ENCODE data around the gene CCDC88B. TPM values are rescaled to one million over a fixed set of nuclear protein-coding genes. Genes with fewer than 3 reads are reported as not detected.

Gene CCDC88B
- total and polyA plus RNA-seq, 2 experiments from 2014 or later = 6.8 to 12.1 TPM

DNA sequence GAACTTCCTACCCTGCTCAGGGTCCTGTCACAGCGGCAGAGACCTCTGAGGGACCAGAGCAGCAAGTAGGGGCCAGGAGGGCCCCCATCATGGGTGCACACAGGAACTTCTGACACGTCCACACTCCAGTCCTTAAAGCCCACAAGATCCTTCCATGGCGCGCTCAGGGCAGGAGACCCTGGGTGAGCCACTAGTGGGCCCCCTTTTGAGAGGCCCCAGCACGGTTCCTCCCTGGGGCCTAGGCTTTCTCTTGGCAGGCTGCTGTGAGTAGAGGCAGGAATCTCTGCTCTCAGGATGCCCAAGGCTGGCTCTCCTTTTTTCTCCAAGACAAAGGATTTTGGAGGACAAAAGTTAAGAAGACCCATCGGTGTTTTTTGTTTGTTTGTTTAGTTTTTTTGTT lies 41.3 kb downstream of the CCDC88B start:
- no peaks in the 10 kb centered on the region for H3K79me2 ChIP-seq (replicated peaks; ENCODE audit: insufficient read depth)
- TF ChIP-seq REST (IDR thresholded peaks at IDR 0.05; ENCODE audit: unreplicated experiment) (no peak), STAT1 (IDR thresholded peaks at IDR 0.05; ENCODE audit: unreplicated experiment) (no peak), NANOG (IDR thresholded peaks at IDR 0.05; ENCODE audit: borderline replicate concordance) (no peak), JUNB (IDR thresholded peaks at IDR 0.05; ENCODE audit: unreplicated experiment) (no peak), EZH2phosphoT487 (IDR thresholded peaks at IDR 0.05; ENCODE audit: unreplicated experiment) (no peak), ZNF331 (CRISPR knock-in tag; IDR thresholded peaks at IDR 0.05; ENCODE audit: low read depth) (no peak), CREB1 (CRISPR knock-in tag; IDR thresholded peaks at IDR 0.05; ENCODE audit: low read depth) (no peak), EZH2 (IDR thresholded peaks at IDR 0.05; ENCODE audit: low read depth, unreplicated experiment) (no peak), POLR2AphosphoS5 (IDR thresholded peaks at IDR 0.05; ENCODE audit: low read depth) (no peak), CTCF (conservative IDR thresholded peaks at IDR 0.05; ENCODE audit: low read depth in 2 of 2) (no peak; a peak in 1 of 4 replicates), ZNF114 (CRISPR knock-in tag; IDR thresholded peaks at IDR 0.05) (no peak), ETS1 (IDR thresholded peaks at IDR 0.05) (no peak)
- TF ChIP-seq, protein P1, sequence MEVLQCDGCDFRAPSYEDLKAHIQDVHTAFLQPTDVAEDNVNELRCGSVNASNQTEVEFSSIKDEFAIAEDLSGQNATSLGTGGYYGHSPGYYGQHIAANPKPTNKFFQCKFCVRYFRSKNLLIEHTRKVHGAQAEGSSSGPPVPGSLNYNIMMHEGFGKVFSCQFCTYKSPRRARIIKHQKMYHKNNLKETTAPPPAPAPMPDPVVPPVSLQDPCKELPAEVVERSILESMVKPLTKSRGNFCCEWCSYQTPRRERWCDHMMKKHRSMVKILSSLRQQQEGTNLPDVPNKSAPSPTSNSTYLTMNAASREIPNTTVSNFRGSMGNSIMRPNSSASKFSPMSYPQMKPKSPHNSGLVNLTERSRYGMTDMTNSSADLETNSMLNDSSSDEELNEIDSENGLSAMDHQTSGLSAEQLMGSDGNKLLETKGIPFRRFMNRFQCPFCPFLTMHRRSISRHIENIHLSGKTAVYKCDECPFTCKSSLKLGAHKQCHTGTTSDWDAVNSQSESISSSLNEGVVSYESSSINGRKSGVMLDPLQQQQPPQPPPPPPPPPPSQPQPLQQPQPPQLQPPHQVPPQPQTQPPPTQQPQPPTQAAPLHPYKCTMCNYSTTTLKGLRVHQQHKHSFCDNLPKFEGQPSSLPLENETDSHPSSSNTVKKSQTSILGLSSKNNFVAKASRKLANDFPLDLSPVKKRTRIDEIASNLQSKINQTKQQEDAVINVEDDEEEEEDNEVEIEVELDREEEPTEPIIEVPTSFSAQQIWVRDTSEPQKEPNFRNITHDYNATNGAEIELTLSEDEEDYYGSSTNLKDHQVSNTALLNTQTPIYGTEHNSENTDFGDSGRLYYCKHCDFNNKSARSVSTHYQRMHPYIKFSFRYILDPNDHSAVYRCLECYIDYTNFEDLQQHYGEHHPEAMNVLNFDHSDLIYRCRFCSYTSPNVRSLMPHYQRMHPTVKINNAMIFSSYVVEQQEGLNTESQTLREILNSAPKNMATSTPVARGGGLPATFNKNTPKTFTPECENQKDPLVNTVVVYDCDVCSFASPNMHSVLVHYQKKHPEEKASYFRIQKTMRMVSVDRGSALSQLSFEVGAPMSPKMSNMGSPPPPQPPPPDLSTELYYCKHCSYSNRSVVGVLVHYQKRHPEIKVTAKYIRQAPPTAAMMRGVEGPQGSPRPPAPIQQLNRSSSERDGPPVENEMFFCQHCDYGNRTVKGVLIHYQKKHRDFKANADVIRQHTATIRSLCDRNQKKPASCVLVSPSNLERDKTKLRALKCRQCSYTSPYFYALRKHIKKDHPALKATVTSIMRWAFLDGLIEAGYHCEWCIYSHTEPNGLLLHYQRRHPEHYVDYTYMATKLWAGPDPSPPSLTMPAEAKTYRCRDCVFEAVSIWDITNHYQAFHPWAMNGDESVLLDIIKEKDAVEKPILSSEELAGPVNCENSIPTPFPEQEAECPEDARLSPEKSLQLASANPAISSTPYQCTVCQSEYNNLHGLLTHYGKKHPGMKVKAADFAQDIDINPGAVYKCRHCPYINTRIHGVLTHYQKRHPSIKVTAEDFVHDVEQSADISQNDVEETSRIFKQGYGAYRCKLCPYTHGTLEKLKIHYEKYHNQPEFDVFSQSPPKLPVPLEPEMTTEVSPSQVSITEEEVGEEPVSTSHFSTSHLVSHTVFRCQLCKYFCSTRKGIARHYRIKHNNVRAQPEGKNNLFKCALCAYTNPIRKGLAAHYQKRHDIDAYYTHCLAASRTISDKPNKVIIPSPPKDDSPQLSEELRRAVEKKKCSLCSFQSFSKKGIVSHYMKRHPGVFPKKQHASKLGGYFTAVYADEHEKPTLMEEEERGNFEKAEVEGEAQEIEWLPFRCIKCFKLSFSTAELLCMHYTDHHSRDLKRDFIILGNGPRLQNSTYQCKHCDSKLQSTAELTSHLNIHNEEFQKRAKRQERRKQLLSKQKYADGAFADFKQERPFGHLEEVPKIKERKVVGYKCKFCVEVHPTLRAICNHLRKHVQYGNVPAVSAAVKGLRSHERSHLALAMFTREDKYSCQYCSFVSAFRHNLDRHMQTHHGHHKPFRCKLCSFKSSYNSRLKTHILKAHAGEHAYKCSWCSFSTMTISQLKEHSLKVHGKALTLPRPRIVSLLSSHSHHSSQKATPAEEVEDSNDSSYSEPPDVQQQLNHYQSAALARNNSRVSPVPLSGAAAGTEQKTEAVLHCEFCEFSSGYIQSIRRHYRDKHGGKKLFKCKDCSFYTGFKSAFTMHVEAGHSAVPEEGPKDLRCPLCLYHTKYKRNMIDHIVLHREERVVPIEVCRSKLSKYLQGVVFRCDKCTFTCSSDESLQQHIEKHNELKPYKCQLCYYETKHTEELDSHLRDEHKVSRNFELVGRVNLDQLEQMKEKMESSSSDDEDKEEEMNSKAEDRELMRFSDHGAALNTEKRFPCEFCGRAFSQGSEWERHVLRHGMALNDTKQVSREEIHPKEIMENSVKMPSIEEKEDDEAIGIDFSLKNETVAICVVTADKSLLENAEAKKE (CRISPR knock-in tag; IDR thresholded peaks at IDR 0.05) = no peak
- H3K27me3 ChIP-seq (ENCODE audit: insufficient read depth) = no peaks in the 10 kb centered on the region
- peak; percentile 53 for ATAC-seq
- no peaks in the 10 kb centered on the region for H4K20me1 ChIP-seq (replicated peaks; ENCODE audit: insufficient read depth)
- DNase-seq (ENCODE audit: low spot score) = no peak
- Mint-ChIP-seq H3K36me3 (ENCODE audit: low read depth) (no peaks in the 10 kb centered on the region), H3K27me3 (ENCODE audit: insufficient read depth, low read depth, poor library complexity) (peaks cover 3% of the 10 kb centered on the region), H3K27ac (no peak overlapping the region), H3K4me3 (no peak overlapping the region), H3K4me1 (peaks cover 3% of the 10 kb centered on the region), H3K9me3 (no peaks in the 10 kb centered on the region)
- peaks cover 12% of the 10 kb centered on the region; the same call in 1 of the 2 replicates for H3F3A ChIP-seq (replicated peaks; ENCODE audit: low read depth)
- H2AFZ ChIP-seq = no peak overlapping the region
- H3K4me3 ChIP-seq = no peak overlapping the region
- no peaks in the 10 kb centered on the region for H3K4me1 ChIP-seq (ENCODE audit: insufficient read depth)
- H3K27ac ChIP-seq (ENCODE audit: low read depth) = no peak overlapping the region
- no peaks in the 10 kb centered on the region for H3K36me3 ChIP-seq (ENCODE audit: insufficient read depth)
- no peaks in the 10 kb centered on the region for H3K9me2 ChIP-seq (ENCODE audit: insufficient read depth)
- H3K4me2 ChIP-seq = no peak overlapping the region
